Testis (tissue), 3 donors: Measurements from ENCODE around the gene CUL4A. TPM values are rescaled to one million over a fixed set of nuclear protein-coding genes. Genes with fewer than 3 reads are reported as not detected.
"Not testable (repeated sequence)": the region's sequence is repeated elsewhere in the genome, so short reads cannot be mapped to it uniquely, and the experiment has no call there.

Experiments used
- DNase-seq: peaks from one replicate; pipeline ENCODE4 v3.0.0-alpha.2; 2019
- H3K27ac ChIP-seq, 2 donors: fragments of 200-600 bp; sonication (generic); one replicate each; pipeline ENCODE4 v1.5.1; 2019
- H3K27me3 ChIP-seq: fragments of 200-600 bp; sonication (generic); one replicate; pipeline ENCODE4 v1.5.1; 2019
- H3K36me3 ChIP-seq: fragments of 200-600 bp; sonication (generic); one replicate; pipeline ENCODE4 v1.5.1; 2017; ENCODE audit warnings: low read depth; ENCODE audit errors: missing control alignments
- H3K4me1 ChIP-seq: fragments of 200-600 bp; sonication (generic); one replicate; pipeline ENCODE4 v1.5.1; 2019
- H3K4me3 ChIP-seq, 2 donors: fragments of 200-600 bp; sonication (generic); one replicate each; pipeline ENCODE4 v1.5.1; 2017 to 2019
- H3K9me3 ChIP-seq: fragments of 200-600 bp; sonication (generic); one replicate; pipeline ENCODE4 v1.5.1; 2017
- POLR2A ChIP-seq: fragments of 450-650 bp; IDR thresholded peaks from one replicate; pipeline ENCODE4 v1.6.1; 2017; ENCODE audit warnings: antibody characterized with exemption, mild to moderate bottlenecking, moderate library complexity
- WGBS, 2 donors: methylation state at CpG; one replicate each; pipeline ENCODE4 v1.1.5; 2018; 5-methylcytosine and 5-hydroxymethylcytosine counted together
- intact Hi-C: fragments of 100-400 bp; cut with DNase I; formaldehyde crosslinking; loops from one replicate; pipeline ENCODE4 v1.15.1; 2023; ENCODE audit warnings: low total_unique reads
- polyA plus RNA-seq: library from polyadenylated mRNA; stranded (reverse); fragments of 350-450 nt; fragmentation: Illumina TruSeq; extraction: RNeasy Lipid Tissue Mini Kit (QIAGEN cat#74804); gene quantifications from one replicate; pipeline ENCODE4 v1.2.3, GENCODE V29; 2014; ENCODE audit warnings: low read depth, low replicate concordance; ENCODE audit not compliant: insufficient read depth
- total RNA-seq, 2 donors: library from RNA; depleted of rRNA; stranded (reverse); fragments of >200 nt; gene quantifications; one replicate each; pipeline ENCODE4 v1.2.3, GENCODE V29; 2016
- TF ChIP-seq, protein P1 (sequence below), 3 experiments: fragments of 450-650 bp in 2 of 3; fragments of 200-600 bp in 1 of 3; sonication (generic) in 1 of 3; IDR thresholded peaks; one replicate each; pipeline ENCODE4 v1.5.1; 2016 to 2019; ENCODE audit warnings: antibody characterized with exemption in 3 of 3, mild to moderate bottlenecking in 2 of 3, moderate library complexity in 1 of 3

Gene CUL4A
- total and polyA plus RNA-seq, 3 donors from 2014 or later = 103 to 168 (median 152) TPM

DNA sequence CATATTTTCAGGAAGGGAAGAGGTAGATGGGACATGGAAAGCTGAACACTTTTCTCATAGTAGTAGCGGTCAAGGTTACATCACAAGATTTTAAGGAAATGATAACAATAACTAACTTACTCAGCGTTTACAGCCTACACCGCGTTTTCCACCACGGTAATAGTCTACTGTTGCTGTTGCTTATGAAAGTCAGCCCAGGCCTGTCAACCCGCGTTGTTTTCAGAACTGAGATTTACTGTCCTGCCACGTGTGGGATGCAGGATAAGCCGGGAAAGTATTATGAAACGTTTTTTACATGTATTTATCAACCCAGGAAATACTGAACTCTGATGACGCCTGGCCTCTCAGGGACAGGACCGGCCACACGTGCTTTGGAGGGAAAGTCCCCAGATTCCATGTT lies 51.6 kb downstream of the CUL4A start:
- Histone ChIP-seq H3K36me3 (no peaks in the 10 kb centered on the region), H3K9me3 (no peaks in the 10 kb centered on the region), H3K27ac (no peak overlapping the region), H3K27me3 (no peaks in the 10 kb centered on the region), H3K4me1 (no peaks in the 10 kb centered on the region), H3K4me3 (no peak overlapping the region)
- intact Hi-C loops = no loop called here
- TF ChIP-seq, protein P1, sequence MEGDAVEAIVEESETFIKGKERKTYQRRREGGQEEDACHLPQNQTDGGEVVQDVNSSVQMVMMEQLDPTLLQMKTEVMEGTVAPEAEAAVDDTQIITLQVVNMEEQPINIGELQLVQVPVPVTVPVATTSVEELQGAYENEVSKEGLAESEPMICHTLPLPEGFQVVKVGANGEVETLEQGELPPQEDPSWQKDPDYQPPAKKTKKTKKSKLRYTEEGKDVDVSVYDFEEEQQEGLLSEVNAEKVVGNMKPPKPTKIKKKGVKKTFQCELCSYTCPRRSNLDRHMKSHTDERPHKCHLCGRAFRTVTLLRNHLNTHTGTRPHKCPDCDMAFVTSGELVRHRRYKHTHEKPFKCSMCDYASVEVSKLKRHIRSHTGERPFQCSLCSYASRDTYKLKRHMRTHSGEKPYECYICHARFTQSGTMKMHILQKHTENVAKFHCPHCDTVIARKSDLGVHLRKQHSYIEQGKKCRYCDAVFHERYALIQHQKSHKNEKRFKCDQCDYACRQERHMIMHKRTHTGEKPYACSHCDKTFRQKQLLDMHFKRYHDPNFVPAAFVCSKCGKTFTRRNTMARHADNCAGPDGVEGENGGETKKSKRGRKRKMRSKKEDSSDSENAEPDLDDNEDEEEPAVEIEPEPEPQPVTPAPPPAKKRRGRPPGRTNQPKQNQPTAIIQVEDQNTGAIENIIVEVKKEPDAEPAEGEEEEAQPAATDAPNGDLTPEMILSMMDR (IDR thresholded peaks at IDR 0.05) = no peak
- TF ChIP-seq POLR2A = no peak
- WGBS, 2 donors = 85 to 87% methylated on average over 13 of the region's 13 CpGs
- DNase-seq = no peak

DNA sequence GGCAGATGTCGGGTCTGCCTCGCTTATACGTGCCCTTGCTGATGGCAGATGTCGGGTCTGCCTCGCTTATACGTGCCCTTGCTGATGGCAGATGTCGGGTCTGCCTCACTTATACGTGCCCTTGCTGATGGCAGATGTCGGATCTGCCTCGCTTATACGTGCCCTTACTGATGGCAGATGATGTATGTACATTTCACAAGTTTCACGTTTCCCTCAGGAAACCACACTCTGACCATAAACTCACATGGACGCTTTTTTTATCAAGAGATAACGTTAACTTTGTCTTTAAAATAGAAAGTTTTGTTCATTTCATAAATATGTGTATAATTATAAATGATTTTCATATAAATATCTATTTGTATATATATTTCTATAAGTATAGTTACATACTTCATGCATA lies 53.6 kb downstream of the CUL4A start:
- H3K4me3 ChIP-seq, H3K27me3 ChIP-seq, intact Hi-C loops, H3K27ac ChIP-seq, H3K4me1 ChIP-seq, H3K9me3 ChIP-seq, DNase-seq, H3K36me3 ChIP-seq: not testable (repeated sequence)
- 83 to 84% methylated on average over 14 of the region's 14 CpGs for WGBS, 2 donors

DNA sequence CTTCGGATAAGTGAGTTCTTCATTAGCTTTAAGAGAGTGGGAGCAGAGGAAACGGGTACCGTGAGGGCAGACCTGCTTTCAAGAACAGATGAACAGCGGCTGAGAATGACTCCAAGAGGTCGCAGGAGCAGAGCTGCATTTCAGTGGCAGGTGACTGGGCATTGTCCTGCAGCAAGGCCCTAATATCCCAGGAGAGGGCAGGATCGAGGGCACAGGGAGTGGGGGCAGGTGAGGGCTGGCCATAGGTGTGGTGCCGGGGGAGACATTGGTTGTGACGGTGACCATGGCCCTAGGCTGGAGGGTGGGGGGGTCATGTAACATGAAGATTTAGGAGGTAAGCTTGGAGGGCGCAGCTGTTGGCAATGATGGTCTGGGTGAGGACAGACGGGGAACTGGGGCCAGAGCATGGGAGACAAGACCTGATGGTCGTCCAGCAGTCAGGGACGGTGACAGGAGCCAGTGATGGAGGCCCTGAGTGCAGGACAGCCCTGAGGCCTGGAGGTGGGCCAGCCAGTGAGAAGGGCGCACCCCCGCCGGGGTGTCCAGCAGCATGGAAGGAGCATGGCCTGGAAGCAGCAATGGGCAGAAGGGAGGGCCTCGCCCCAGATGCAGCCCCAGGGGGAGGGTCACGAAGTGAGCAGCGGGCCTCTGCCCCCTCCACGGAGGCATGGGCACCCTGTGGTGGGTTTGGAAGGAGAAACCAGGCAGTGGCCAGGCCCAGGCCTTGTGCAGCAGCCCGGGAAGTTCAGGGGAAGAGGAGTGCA lies 58.4 kb downstream of the CUL4A start:
- intact Hi-C loops = no loop called here
- DNase-seq = no peak
- Histone ChIP-seq H3K36me3 (no peaks in the 10 kb centered on the region), H3K4me1 (no peaks in the 10 kb centered on the region), H3K27ac (no peak overlapping the region), H3K4me3 (no peak overlapping the region), H3K9me3 (no peaks in the 10 kb centered on the region), H3K27me3 (no peaks in the 10 kb centered on the region)
- whole genome bisulfite sequencing, 2 donors = 91 to 92% methylated on average over 16 to 20 of the region's 20 CpGs
- TF ChIP-seq POLR2A = no peak
- TF ChIP-seq, protein P1 (IDR thresholded peaks at IDR 0.05) = no peak

DNA sequence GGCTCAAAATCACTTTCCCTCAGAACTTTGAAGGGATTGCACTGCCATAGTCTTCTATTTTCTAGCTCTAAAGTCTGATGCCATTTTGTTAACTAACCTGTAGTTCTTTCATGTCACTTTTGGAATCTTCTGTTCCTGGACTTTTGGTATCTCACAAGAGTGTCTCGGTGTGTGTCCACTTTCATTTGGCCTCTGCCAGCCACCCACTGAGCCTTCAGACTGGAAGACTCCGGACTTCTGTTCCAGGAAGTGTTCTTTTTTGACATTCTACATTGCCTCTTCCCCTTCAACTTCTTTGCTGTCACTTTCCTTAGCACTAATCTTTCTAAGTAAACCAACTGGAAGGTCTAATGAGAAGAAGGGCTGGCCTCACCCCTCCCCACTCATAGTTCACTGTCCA lies 62.6 kb downstream of the CUL4A start:
- H3K4me1 ChIP-seq = no peaks in the 10 kb centered on the region
- no peak overlapping the region for H3K27ac ChIP-seq
- no peaks in the 10 kb centered on the region for H3K27me3 ChIP-seq
- 86 to 88% methylated on average over 2 of the region's 2 CpGs for WGBS, 2 donors
- DNase-seq = no peak
- TF ChIP-seq, protein P1 (IDR thresholded peaks at IDR 0.05) = no peak
- no peak for TF ChIP-seq POLR2A
- no peaks in the 10 kb centered on the region for H3K9me3 ChIP-seq
- no peak overlapping the region for H3K4me3 ChIP-seq
- intact Hi-C loops = no loop called here
- H3K36me3 ChIP-seq = no peaks in the 10 kb centered on the region

DNA sequence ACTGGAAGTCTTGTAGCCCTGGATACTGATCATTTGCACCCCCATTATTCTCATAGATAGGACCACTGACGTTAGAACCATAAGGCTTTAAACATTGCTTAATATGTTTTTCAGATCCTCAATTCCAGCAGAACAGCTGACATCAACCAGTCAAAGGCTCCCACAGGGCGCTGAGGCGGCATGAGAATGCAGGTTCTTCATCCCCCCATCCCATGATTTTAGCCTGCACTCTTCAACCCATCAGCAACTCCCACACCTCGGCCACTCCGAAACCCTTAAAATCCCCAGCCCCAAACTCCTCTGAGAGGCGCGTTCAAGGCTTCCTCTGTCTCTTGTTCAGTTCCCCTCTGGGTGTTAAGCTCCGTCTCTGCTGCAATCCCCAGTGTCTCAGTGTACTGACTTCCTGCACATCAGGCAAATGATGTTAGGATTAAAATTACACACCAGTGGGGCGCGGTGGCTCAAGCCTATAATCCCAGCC lies 63.3 kb downstream of the CUL4A start:
- intact Hi-C loops = no loop called here
- 89% methylated on average over 10 of the region's 10 CpGs for WGBS, 2 donors

More for the DNA sequence above, 63.3 kb downstream of the CUL4A start:
- no peaks in the 10 kb centered on the region for H3K9me3 ChIP-seq
- H3K36me3 ChIP-seq = no peaks in the 10 kb centered on the region
- no peak overlapping the region for H3K4me3 ChIP-seq
- H3K27ac ChIP-seq = no peak overlapping the region
- TF ChIP-seq, protein P1 (IDR thresholded peaks at IDR 0.05) = no peak
- TF ChIP-seq POLR2A = no peak
- no peaks in the 10 kb centered on the region for H3K4me1 ChIP-seq
- no peaks in the 10 kb centered on the region for H3K27me3 ChIP-seq
- DNase-seq = no peak
